Fibroblast of skin of scalp (primary cell): ENCODE results near the gene TMEM238.
A peak's percentile ranks its signal among the peaks of the same experiment; 100 is the strongest.

Experiments
- DNase-seq: peaks from one replicate; pipeline ENCODE4 v3.0.0-alpha.2; 2013

Gene TMEM238

GRCh38 chr19:55377356-55378131 lies 6.5 kb downstream of the TMEM238 start:
- DNase-seq = no peak

GRCh38 chr19:55376241-55376933 lies 7.7 kb downstream of the TMEM238 start, which contains the start of gene TMEM190:
Gene TMEM190 (plus strand): TSS chr19:55376826. CDS start chr19:55376854, 28 bp downstream.
- no peak for DNase-seq

GRCh38 chr19:55373993-55374757 lies 9.9 kb downstream of the TMEM238 start:
- peak; percentile 35 for DNase-seq

- no peak for DNase-seq
These were observed 10.6 kb downstream of the TMEM238 start for GRCh38 chr19:55373306-55373992.

GRCh38 chr19:55372316-55373081 lies 11.6 kb downstream of the TMEM238 start:
- DNase-seq = peak; percentile 77

- DNase-seq = peak; percentile 81
These were observed 13.6 kb downstream of the TMEM238 start, which contains the start of gene IL11 for GRCh38 chr19:55370305-55370988. Gene IL11 (minus strand): TSS chr19:55370463. CDS start chr19:55370310, 153 bp downstream.

- peak; percentile 85 for DNase-seq
These were observed 14.3 kb downstream of the TMEM238 start for GRCh38 chr19:55369653-55370304.

- peak; percentile 77 for DNase-seq
These were observed 15.2 kb downstream of the TMEM238 start for GRCh38 chr19:55368701-55369563.

- DNase-seq = no peak
These were observed 16.0 kb downstream of the TMEM238 start for GRCh38 chr19:55368106-55368505.

- DNase-seq = no peak
These were observed 17.3 kb downstream of the TMEM238 start for GRCh38 chr19:55366790-55367189.

GRCh38 chr19:55365964-55366363 lies 18.1 kb downstream of the TMEM238 start:
- DNase-seq = no peak

- no peak for DNase-seq
These were observed 18.8 kb downstream of the TMEM238 start for GRCh38 chr19:55365245-55365644.

GRCh38 chr19:55362990-55363716 lies 20.9 kb downstream of the TMEM238 start, which contains the start of gene GARIN5B:
Gene GARIN5B (minus strand): TSS chr19:55363260. CDS start chr19:55363066, 194 bp downstream.
- DNase-seq = no peak

GRCh38 chr19:55362174-55362989 lies 21.7 kb downstream of the TMEM238 start:
- DNase-seq = no peak

GRCh38 chr19:55360902-55361301 lies 23.2 kb downstream of the TMEM238 start:
- no peak for DNase-seq

GRCh38 chr19:55358943-55359908 lies 24.9 kb downstream of the TMEM238 start:
- DNase-seq = no peak
